Activated CD8-positive, alpha-beta memory T cell treated with anti-CD3 and anti-CD28 coated beads for 4 hours (primary cell): ENCODE results near the gene WFDC10B.
"Not testable (repeated sequence)": the region's sequence is repeated elsewhere in the genome, so short reads cannot be mapped to it uniquely, and the experiment has no call there.

ENCODE experiments used
- DNase-seq, 2 donors: peaks; one replicate each; pipeline ENCODE4 v3.0.0-alpha.2; 2020; ENCODE audit warnings: low read depth in 2 of 2

WFDC10B gene

GRCh38 chr20:45647441-45648050, 57.3 kb downstream of the WFDC10B start:
- no peak for DNase-seq

DNA sequence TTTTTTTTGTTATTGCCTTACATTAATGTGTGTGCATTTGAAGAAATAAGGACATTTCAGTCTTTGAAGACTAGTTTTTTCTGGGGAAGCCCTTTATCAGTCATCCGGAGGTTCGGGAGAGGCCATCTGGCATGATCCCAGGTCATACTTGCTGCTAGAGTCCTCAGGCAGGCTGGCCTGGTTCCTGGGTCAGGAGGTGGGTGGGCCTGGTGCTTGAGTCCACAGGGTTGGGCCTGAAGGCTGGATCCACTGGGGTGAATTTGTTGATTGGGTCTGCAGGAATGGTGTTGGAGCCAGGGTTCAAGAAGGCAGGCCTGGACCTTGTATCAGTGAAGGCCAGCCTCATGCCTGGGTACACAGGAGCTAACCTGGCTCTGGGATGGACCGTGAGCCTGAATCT, 57.9 kb downstream of the WFDC10B start:
- DNase-seq, result no peak

- DNase-seq, result not testable (repeated sequence)
These were observed 59.0 kb downstream of the WFDC10B start for GRCh38 chr20:45645869-45646268.

GRCh38 chr20:45641076-45641475, 63.7 kb downstream of the WFDC10B start:
- not testable (repeated sequence) for DNase-seq

GRCh38 chr20:45639687-45640086, 65.1 kb downstream of the WFDC10B start:
- DNase-seq, result no peak

GRCh38 chr20:45636513-45636912, 68.3 kb downstream of the WFDC10B start:
- no peak for DNase-seq
